ENCODE data around the gene ENDOU. TPM values are rescaled to one million over a fixed set of nuclear protein-coding genes. Genes with fewer than 3 reads are reported as not detected.

ENDOU gene
- total RNA-seq, 4 donors from 2014 or later = 0.28 to 0.64 TPM; not detected in 2

Other genes starting within 250 kb of the ENDOU start
- gene RPAP3, start 19.5 kb downstream of the ENDOU start, total RNA-seq = 10 to 100 TPM; 16.8 to 33.6 (median 22.2) TPM
- gene RAPGEF3, start 33.4 kb upstream of the ENDOU start, total RNA-seq = 100 to 1,000 TPM in 1 of 4 donors, 10 to 100 TPM in 3; 13.5 to 105 (median 48.7) TPM
- 10 to 100 TPM in 3 of 4 donors, 1 to 10 TPM in 1; 1.3 to 50.5 (median 15.4) TPM for gene SLC48A1, start 47.7 kb upstream of the ENDOU start, total RNA-seq
- 100 to 1,000 TPM in 1 of 4 donors, 10 to 100 TPM in 3; 33.0 to 191 (median 42.5) TPM for gene HDAC7, start 94.4 kb upstream of the ENDOU start, total RNA-seq
- gene VDR, start 179.5 kb upstream of the ENDOU start, total RNA-seq = 1 to 10 TPM in 1 of 4 donors, under 1 TPM in 3; 0.26 to 2.0 (median 0.49) TPM
- gene TMEM106C, start 238.1 kb upstream of the ENDOU start, total RNA-seq = 100 to 1,000 TPM in 1 of 4 donors, 10 to 100 TPM in 3; 54.9 to 157 (median 77.6) TPM